ENCODE results near the gene PDE4B. TPM values are rescaled to one million over a fixed set of nuclear protein-coding genes. Genes with fewer than 3 reads are reported as not detected.

PDE4B gene
- polyA plus RNA-seq, 3 donors: 6.2 to 12.0 (median 7.8) TPM

GRCh38 chr1:65795311-65795710 lies 2.6 kb downstream of the PDE4B start:
- no peak for DNase-seq (ENCODE audit: extremely low read depth in 1 of 11, low read depth in 9 of 11, low spot score in 4 of 11)

DNA sequence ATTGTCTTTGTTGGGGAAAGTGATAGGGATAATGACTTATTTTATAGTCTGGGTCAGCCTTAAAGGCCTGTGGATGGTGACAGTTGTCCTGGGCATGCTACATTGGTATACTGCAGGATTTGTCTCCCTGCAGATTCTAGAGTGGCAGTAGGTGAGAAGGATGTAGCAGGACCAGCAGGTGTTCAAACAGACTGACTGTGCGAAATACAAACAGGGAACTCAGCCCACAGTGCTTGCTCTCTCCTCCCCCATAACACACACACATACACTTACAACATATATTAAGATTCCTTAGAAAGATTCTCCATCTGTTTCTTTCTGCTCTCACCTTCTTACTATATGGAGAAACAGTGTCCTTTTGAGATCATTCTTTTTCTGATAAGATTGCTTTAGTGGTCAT lies 6.9 kb downstream of the PDE4B start:
- DNase-seq (ENCODE audit: extremely low read depth in 1 of 11, low read depth in 9 of 11, low spot score in 4 of 11): no peak

DNA sequence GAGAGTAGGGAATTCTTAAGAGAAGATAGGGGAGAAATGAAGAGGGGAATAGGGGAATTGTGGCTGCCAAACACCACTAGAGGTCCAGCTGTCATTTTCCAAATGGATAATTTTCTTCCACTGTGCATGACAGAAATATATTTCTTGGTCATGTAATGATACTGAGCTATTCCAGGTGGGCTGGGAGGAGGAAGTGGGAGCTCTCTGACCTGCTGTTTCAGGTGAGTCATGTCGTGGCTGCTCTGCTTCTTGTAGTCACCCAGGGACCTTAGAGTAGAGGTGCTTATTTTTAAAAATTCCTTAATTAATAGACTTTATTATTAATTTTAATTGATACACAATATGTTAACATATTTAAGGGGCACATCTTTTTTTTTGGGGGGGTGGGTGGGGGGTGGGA lies 11.9 kb downstream of the PDE4B start:
- no peak for DNase-seq (ENCODE audit: extremely low read depth in 1 of 11, low read depth in 9 of 11, low spot score in 4 of 11)

DNA sequence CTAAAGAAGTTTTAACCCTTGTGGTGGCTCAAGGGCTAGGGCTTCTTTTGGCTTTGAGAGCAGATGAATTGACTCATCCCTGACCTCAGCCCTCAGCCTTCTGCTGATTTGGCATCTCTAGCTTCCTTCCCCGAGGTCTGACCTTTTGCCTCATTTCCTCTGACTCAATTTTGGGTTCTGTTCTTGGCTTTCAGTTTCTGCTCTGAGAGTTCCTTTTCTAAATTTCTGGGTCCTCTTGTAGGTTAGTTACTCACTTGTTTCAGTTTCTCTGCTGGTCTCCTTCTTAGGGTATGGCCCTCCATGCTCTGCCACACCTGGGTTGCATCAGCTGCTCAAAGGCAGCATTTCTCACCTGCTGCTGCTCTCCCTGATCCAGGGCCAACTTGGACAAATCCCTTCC lies 19.4 kb downstream of the PDE4B start:
- no peak for DNase-seq (ENCODE audit: extremely low read depth in 1 of 11, low read depth in 9 of 11, low spot score in 4 of 11)

GRCh38 chr1:65813956-65814355 lies 21.3 kb downstream of the PDE4B start:
- DNase-seq (ENCODE audit: extremely low read depth in 1 of 11, low read depth in 9 of 11, low spot score in 4 of 11): no peak

GRCh38 chr1:65814752-65815151 lies 22.1 kb downstream of the PDE4B start:
- DNase-seq (ENCODE audit: extremely low read depth in 1 of 11, low read depth in 9 of 11, low spot score in 4 of 11): no peak

DNA sequence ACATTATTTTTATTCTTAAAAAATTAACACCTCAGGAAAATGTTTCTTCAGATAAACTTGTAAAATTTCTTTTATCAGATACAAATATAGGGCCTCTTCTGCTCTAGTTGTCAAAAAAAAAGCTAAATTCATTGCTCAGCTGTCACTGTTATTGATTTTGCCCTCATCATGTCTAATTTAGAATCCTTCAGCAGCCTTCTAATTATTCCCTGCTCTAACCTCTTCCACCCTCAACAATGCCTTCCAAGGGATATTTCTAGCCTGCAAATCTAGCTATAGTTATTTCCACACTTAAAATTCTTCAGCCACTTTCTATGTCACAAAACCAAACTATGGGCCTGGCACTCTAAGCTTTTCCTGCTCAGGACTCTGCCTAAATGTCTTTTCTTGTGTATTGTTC lies 25.2 kb downstream of the PDE4B start:
- DNase-seq (ENCODE audit: extremely low read depth in 1 of 11, low read depth in 9 of 11, low spot score in 4 of 11): no peak

- no peak for DNase-seq (ENCODE audit: extremely low read depth in 1 of 11, low read depth in 9 of 11, low spot score in 4 of 11)
Observed at GRCh38 chr1:65818966-65819365, 26.3 kb downstream of the PDE4B start.

GRCh38 chr1:65820983-65821382 lies 28.3 kb downstream of the PDE4B start:
- no peak for DNase-seq (ENCODE audit: extremely low read depth in 1 of 11, low read depth in 9 of 11, low spot score in 4 of 11)

- DNase-seq (ENCODE audit: extremely low read depth in 1 of 11, low read depth in 9 of 11, low spot score in 4 of 11): no peak
Observed at GRCh38 chr1:65821386-65821785, 28.7 kb downstream of the PDE4B start.

DNA sequence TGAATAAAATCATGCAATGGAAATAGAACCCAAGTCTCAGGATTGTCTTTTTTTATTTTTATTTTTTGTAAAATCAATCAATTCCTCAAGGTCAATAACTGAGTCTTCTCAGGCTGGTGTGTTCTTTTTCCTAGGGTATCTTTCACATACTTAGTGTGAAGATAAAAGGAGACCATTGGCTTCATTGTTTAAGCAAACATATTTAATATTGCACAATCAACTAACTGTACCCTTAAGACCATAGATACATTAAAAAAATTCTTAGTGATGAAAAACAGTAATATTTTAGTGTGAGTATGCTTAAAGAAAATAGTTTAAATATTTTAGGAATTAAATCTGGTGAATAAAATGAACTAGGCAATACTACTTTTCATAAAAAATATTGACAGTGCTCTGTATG lies 31.4 kb downstream of the PDE4B start:
- no peak for DNase-seq (ENCODE audit: extremely low read depth in 1 of 11, low read depth in 9 of 11, low spot score in 4 of 11)

GRCh38 chr1:65825741-65826140 lies 33.0 kb downstream of the PDE4B start:
- DNase-seq (ENCODE audit: extremely low read depth in 1 of 11, low read depth in 9 of 11, low spot score in 4 of 11): no peak

DNA sequence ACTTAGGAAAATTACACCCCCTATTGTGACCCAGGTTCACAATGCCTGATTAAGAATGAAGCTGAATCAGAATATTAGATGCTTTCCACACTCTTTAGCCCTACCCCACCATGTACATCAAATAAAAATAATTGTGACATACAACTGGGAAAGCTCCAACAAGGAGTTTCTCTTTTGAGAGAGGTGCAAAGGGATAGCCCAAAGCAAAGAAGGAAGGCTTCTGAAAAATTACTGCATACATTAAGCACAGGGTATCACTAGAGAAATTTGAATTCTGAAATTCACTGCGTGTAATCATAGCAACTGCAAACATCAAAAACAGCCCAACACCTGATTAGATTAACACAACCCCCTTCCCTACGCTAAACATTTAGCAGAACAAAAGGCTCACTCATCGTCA lies 34.1 kb downstream of the PDE4B start:
- DNase-seq (ENCODE audit: extremely low read depth in 1 of 11, low read depth in 9 of 11, low spot score in 4 of 11): no peak

DNA sequence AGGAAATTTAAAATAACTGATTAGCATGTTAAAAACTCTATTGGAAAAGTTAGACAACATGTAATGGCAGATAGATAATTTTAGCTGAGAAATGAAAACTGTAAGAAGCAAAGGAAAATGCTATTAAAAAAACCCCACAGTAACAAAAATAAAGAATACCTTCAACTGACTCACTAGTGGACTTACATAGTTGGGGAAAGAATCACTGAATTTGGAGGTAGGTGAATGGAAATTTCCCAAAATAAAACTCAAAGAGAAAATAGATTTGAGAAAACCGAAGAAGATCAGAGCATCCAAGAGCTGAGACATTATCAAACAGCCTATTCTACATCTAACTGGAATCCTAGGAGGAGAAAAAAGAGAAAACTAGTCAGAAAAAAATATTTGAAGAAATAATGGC lies 34.7 kb downstream of the PDE4B start:
- DNase-seq (ENCODE audit: extremely low read depth in 1 of 11, low read depth in 9 of 11, low spot score in 4 of 11): no peak

- DNase-seq (ENCODE audit: extremely low read depth in 1 of 11, low read depth in 9 of 11, low spot score in 4 of 11): no peak
Observed at GRCh38 chr1:65830306-65830705, 37.6 kb downstream of the PDE4B start.

GRCh38 chr1:65832296-65832695 lies 39.6 kb downstream of the PDE4B start:
- DNase-seq (ENCODE audit: extremely low read depth in 1 of 11, low read depth in 9 of 11, low spot score in 4 of 11): no peak

- no peak for DNase-seq (ENCODE audit: extremely low read depth in 1 of 11, low read depth in 9 of 11, low spot score in 4 of 11)
Observed at GRCh38 chr1:65836686-65837085, 44.0 kb downstream of the PDE4B start.

GRCh38 chr1:65840683-65841082 lies 48.0 kb downstream of the PDE4B start:
- DNase-seq (ENCODE audit: extremely low read depth in 1 of 11, low read depth in 9 of 11, low spot score in 4 of 11): no peak

DNA sequence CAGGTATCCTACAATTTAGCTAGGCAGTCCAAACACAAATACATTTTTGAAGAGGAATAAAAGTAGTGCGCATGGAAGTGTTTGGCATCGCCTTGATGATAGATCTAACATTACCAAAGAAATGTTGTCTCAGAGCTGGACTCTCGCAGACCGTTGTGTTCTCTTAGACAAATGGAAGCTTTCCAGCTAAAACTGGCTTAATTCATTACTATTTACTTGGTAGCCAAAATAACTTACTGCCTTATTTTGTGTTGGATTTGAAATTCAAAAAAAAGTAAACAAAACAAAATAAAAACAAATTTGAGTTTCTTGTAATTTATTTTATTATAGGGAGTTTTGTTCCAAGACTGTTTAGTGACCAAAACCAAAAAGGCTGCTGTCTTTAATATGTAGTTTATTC lies 51.6 kb downstream of the PDE4B start:
- no peak for DNase-seq (ENCODE audit: extremely low read depth in 1 of 11, low read depth in 9 of 11, low spot score in 4 of 11)

DNA sequence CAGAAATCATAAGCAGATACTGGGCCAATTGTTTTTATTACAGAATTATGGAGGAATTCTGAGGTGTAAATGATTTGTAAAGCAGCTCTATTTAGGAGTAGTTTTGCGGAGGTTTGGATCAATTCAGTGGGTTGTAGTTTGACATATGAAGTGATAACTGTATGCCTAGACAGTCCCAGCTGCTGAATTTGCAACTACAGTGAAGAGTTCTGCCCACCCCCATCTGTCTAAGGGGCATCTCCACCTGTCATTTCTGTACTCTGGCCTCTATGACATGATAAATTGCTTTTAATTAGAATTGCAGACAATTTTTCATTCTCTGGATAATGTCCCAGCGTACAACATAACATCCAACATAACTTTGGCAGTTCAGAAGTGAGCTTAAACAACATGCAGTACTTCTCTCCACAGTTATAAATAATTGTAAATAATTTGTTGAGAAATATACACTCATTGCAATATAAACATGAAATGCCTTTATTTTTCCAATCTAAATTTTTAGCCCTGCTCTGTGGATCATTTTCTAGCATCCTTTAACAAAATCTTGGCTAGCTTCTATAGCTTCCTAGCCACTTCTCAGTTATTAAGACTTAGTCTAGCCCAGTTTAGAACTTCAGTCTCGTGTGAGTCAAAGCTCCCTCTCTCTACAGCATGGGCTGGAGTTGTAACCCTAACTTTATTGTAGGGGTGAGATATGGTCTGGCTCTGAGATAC lies 52.3 kb downstream of the PDE4B start:
- no peak for DNase-seq (ENCODE audit: extremely low read depth in 1 of 11, low read depth in 9 of 11, low spot score in 4 of 11)

GRCh38 chr1:65845535-65846060 lies 52.9 kb downstream of the PDE4B start:
- DNase-seq (ENCODE audit: extremely low read depth in 1 of 11, low read depth in 9 of 11, low spot score in 4 of 11): no peak
